BLaER1 (cell line): ENCODE results near the gene OSBPL10.
"Not testable (repeated sequence)": the region's sequence is repeated elsewhere in the genome, so short reads cannot be mapped to it uniquely, and the experiment has no call there.

Experiments used
- H3K27ac ChIP-seq: shearing (Covaris generic); formaldehyde crosslinking; 2 replicates; pipeline ENCODE4 v1.8.1; 2022
- H3K27me3 ChIP-seq: shearing (Covaris generic); formaldehyde crosslinking; 2 replicates; pipeline ENCODE4 v1.8.1; 2022
- H3K36me3 ChIP-seq: shearing (Covaris generic); formaldehyde crosslinking; 2 replicates; pipeline ENCODE4 v1.8.1; 2022
- H3K4me1 ChIP-seq: shearing (Covaris generic); formaldehyde crosslinking; 2 replicates; pipeline ENCODE4 v1.8.1; 2022
- H3K4me2 ChIP-seq: shearing (Covaris generic); formaldehyde crosslinking; 2 replicates; pipeline ENCODE4 v1.8.1; 2022
- H3K4me3 ChIP-seq: shearing (Covaris generic); formaldehyde crosslinking; 2 replicates; pipeline ENCODE4 v1.8.1; 2022
- H3K9ac ChIP-seq: shearing (Covaris generic); formaldehyde crosslinking; 2 replicates; pipeline ENCODE4 v1.8.1; 2022
- H3K9me3 ChIP-seq: shearing (Covaris generic); formaldehyde crosslinking; 2 replicates; pipeline ENCODE4 v1.8.1; 2022
- H4K20me1 ChIP-seq: shearing (Covaris generic); formaldehyde crosslinking; 2 replicates; pipeline ENCODE4 v1.8.1; 2022
- Cebpa-rat ChIP-seq: shearing (Covaris generic); IDR thresholded peaks from 2 replicates; pipeline ENCODE4 v1.8.1; 2022

OSBPL10 gene

GRCh38 chr3:31785734-31786133, 195.3 kb downstream of the OSBPL10 start:
- no peaks in the 10 kb centered on the region for H3K36me3 ChIP-seq
- H3K4me1 ChIP-seq = no peaks in the 10 kb centered on the region
- no peak overlapping the region for H3K27ac ChIP-seq
- H4K20me1 ChIP-seq = no peaks in the 10 kb centered on the region
- no peaks in the 10 kb centered on the region; the same call in 1 of the 2 replicates for H3K9me3 ChIP-seq
- H3K9ac ChIP-seq = no peak overlapping the region
- H3K27me3 ChIP-seq = no peaks in the 10 kb centered on the region
- TF ChIP-seq Cebpa-rat = no peak
- no peak overlapping the region for H3K4me3 ChIP-seq
- H3K4me2 ChIP-seq = no peak overlapping the region

- no peak overlapping the region for H3K4me2 ChIP-seq
- H3K36me3 ChIP-seq = no peaks in the 10 kb centered on the region
- H4K20me1 ChIP-seq = no peaks in the 10 kb centered on the region
- TF ChIP-seq Cebpa-rat = no peak
- no peak overlapping the region for H3K27ac ChIP-seq
- H3K4me1 ChIP-seq = no peaks in the 10 kb centered on the region
- no peak overlapping the region for H3K4me3 ChIP-seq
- no peak overlapping the region for H3K9ac ChIP-seq
- no peaks in the 10 kb centered on the region; the same call in 1 of the 2 replicates for H3K9me3 ChIP-seq
- H3K27me3 ChIP-seq = no peaks in the 10 kb centered on the region
Measured at GRCh38 chr3:31785286-31785685, 195.8 kb downstream of the OSBPL10 start.

- not testable (repeated sequence) for H3K9me3 ChIP-seq, H4K20me1 ChIP-seq, H3K4me3 ChIP-seq, H3K9ac ChIP-seq, H3K4me1 ChIP-seq, H3K27me3 ChIP-seq, H3K4me2 ChIP-seq, H3K36me3 ChIP-seq, H3K27ac ChIP-seq
Measured at GRCh38 chr3:31783851-31784250, 197.2 kb downstream of the OSBPL10 start.

GRCh38 chr3:31782306-31782705, 198.8 kb downstream of the OSBPL10 start:
- H4K20me1 ChIP-seq, H3K9ac ChIP-seq, H3K36me3 ChIP-seq, H3K4me3 ChIP-seq, H3K27ac ChIP-seq, H3K9me3 ChIP-seq, H3K27me3 ChIP-seq, H3K4me1 ChIP-seq, H3K4me2 ChIP-seq: not testable (repeated sequence)

GRCh38 chr3:31779514-31779913, 201.5 kb downstream of the OSBPL10 start:
- H4K20me1 ChIP-seq = no peaks in the 10 kb centered on the region
- peaks cover 5% of the 10 kb centered on the region; the same call in 1 of the 2 replicates for H3K9me3 ChIP-seq
- H3K9ac ChIP-seq = no peak overlapping the region
- H3K27ac ChIP-seq = no peak overlapping the region
- TF ChIP-seq Cebpa-rat = no peak
- no peak overlapping the region for H3K4me3 ChIP-seq
- no peaks in the 10 kb centered on the region for H3K27me3 ChIP-seq
- no peak overlapping the region for H3K4me2 ChIP-seq
- H3K36me3 ChIP-seq = no peaks in the 10 kb centered on the region
- no peaks in the 10 kb centered on the region for H3K4me1 ChIP-seq

- Histone ChIP-seq H3K27ac (no peak overlapping the region), H3K9ac (no peak overlapping the region), H3K4me1 (no peaks in the 10 kb centered on the region), H4K20me1 (no peaks in the 10 kb centered on the region), H3K4me2 (no peak overlapping the region), H3K9me3 (peaks cover 5% of the 10 kb centered on the region; the same call in 1 of the 2 replicates), H3K4me3 (no peak overlapping the region), H3K36me3 (no peaks in the 10 kb centered on the region), H3K27me3 (no peaks in the 10 kb centered on the region)
- no peak for TF ChIP-seq Cebpa-rat
Measured at GRCh38 chr3:31777887-31778286, 203.2 kb downstream of the OSBPL10 start.

DNA sequence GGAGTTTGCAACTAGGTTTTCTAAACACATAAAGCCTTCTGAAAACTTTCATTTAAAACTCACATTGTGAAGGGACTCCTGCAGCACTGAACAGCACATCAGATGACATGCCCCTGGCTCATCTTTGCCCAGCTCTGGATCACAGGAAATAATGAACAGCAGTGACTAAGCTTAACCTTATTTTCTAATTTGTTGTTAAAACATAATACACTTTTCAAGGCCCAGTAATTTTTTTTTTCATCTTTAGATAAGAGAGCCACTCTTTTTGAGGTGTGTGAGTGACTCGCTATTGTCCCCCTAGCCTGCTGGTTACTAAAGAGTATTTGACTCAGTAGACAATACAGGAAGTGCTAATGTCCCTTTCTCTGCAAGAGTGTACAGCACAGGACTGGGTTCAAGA, 204.0 kb downstream of the OSBPL10 start:
- Histone ChIP-seq H4K20me1 (no peaks in the 10 kb centered on the region), H3K9me3 (peaks cover 5% of the 10 kb centered on the region; the same call in 1 of the 2 replicates), H3K27me3 (no peaks in the 10 kb centered on the region), H3K27ac (no peak overlapping the region), H3K4me1 (no peaks in the 10 kb centered on the region), H3K36me3 (no peaks in the 10 kb centered on the region), H3K9ac (no peak overlapping the region), H3K4me3 (no peak overlapping the region), H3K4me2 (no peak overlapping the region)
- no peak for TF ChIP-seq Cebpa-rat

DNA sequence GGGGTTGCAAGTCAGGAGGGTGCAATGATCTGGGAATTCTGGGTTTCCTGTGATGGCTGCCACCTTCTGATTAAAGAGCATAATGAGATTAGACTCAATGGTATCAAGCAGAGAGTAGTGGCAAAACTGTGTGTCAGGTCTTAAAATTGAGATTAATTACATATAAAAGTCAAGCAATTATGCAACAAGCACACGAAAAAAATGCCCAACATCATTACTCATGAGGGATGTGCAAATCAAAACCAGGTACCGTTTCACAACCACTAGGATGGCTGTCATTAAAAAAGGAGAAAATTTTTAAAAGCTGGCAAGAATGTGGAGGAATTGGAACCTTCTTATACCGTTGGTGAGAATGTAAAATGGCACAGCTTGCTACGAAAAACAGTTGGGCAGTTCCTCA, 205.0 kb downstream of the OSBPL10 start:
- Histone ChIP-seq H3K36me3 (no peaks in the 10 kb centered on the region), H3K9me3 (0 out of 2 replicates have a peak, but pooled peaks cover 5% of the 10 kb centered on the region), H3K4me1 (no peaks in the 10 kb centered on the region), H3K27ac (no peak overlapping the region), H3K9ac (no peak overlapping the region), H4K20me1 (no peaks in the 10 kb centered on the region), H3K4me3 (no peak overlapping the region), H3K4me2 (no peak overlapping the region), H3K27me3 (no peaks in the 10 kb centered on the region)
- no peak for TF ChIP-seq Cebpa-rat

- no peak for TF ChIP-seq Cebpa-rat
- Histone ChIP-seq H4K20me1 (no peaks in the 10 kb centered on the region), H3K4me2 (no peak overlapping the region), H3K9ac (no peak overlapping the region), H3K36me3 (no peaks in the 10 kb centered on the region), H3K27me3 (no peaks in the 10 kb centered on the region), H3K27ac (no peak overlapping the region), H3K4me3 (no peak overlapping the region), H3K4me1 (no peaks in the 10 kb centered on the region), H3K9me3 (0 out of 2 replicates have a peak, but pooled peaks cover 5% of the 10 kb centered on the region)
Measured at GRCh38 chr3:31775383-31775782, 205.7 kb downstream of the OSBPL10 start.

- Histone ChIP-seq H4K20me1 (no peaks in the 10 kb centered on the region), H3K9me3 (no peaks in the 10 kb centered on the region), H3K27me3 (no peaks in the 10 kb centered on the region), H3K4me2 (no peak overlapping the region), H3K9ac (no peak overlapping the region), H3K27ac (no peak overlapping the region), H3K4me3 (no peak overlapping the region), H3K4me1 (no peaks in the 10 kb centered on the region), H3K36me3 (no peaks in the 10 kb centered on the region)
- no peak for TF ChIP-seq Cebpa-rat
Measured at GRCh38 chr3:31772758-31773473, 208.1 kb downstream of the OSBPL10 start.

- Histone ChIP-seq H3K27ac (no peak overlapping the region), H3K4me1 (no peaks in the 10 kb centered on the region)
- no peak for TF ChIP-seq Cebpa-rat
Measured at GRCh38 chr3:31772272-31772671, 208.8 kb downstream of the OSBPL10 start.

More at GRCh38 chr3:31772272-31772671, 208.8 kb downstream of the OSBPL10 start:
- Histone ChIP-seq H3K4me3 (no peak overlapping the region), H3K9ac (no peak overlapping the region), H3K4me2 (no peak overlapping the region), H3K36me3 (no peaks in the 10 kb centered on the region), H3K27me3 (no peaks in the 10 kb centered on the region), H4K20me1 (no peaks in the 10 kb centered on the region), H3K9me3 (no peaks in the 10 kb centered on the region)
